ENCODE measurements around the gene KDM2B. TPM values are rescaled to one million over a fixed set of nuclear protein-coding genes. Genes with fewer than 3 reads are reported as not detected.

The KDM2B gene
- total and polyA plus RNA-seq, 2 donors (not counting 3 experiments of a cell fraction or from before 2014, with no cell fraction given): 26.8 to 37.3 TPM

DNA sequence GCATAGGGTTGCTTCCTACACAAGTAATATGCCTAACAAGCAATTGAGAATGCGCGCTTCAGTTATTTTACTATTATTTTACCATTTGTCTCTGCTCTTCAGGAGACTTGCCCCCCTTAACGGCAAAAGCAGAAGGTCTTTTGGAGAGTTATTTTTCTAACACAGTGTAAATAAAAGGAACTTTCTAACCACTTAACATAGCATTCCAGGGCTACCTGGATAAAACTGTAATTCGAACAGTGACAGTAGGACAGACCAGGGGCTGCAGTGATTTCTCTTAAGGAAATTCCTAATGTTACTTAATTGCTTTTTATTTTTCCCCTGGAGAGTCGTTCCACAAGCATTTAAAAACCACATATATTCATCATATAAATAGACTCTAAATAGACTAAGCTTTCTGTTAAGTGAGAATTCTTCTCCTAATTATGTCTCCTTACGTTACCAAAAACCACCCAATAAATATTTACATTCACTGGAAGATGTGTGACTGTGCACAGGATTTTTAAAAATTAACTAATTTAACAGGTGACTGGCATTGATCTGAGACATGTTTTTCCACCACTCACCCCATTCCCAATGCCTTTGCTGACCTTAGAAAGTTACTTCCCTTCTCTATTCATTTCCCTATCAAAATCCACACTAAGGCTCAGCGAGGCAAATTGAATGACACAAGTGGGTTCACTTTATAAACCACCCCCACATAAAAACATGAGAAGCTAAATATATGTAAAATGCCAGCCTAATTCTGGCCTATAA lies 108.5 kb downstream of the KDM2B start:
- H3K9ac ChIP-seq (replicated peaks; ENCODE audit: extremely low read depth, insufficient read depth, low read length): no peak overlapping the region
- DNase-seq (ENCODE audit: low read depth, low spot score) (no peak), FAIRE-seq (no peak)
- dilution Hi-C loops (cut with MboI; ENCODE audit: extremely low pct_ligation_motif_present, low sequenced_read_pairs): no loop called here
- no peak overlapping the region for H3K27ac ChIP-seq (ENCODE audit: insufficient read depth, low read depth, low read length)
- ChIA-PET POLR2A (no interaction called here), CTCF (no interaction called here)
- intact Hi-C loops (cut with micrococcal nuclease): no loop called here
- no peaks in the 10 kb centered on the region for H3K79me2 ChIP-seq (ENCODE audit: control insufficient read depth, insufficient read depth, low read length)
- no peak overlapping the region for H2AFZ ChIP-seq (ENCODE audit: low read depth, low read length)
- no peaks in the 10 kb centered on the region for H3K9me1 ChIP-seq (replicated peaks; ENCODE audit: control insufficient read depth, extremely low read depth, insufficient read depth, low read length)
- no peaks in the 10 kb centered on the region for H3K27me3 ChIP-seq (ENCODE audit: control insufficient read depth in 2 of 2, insufficient read depth in 2 of 2, low read length in 2 of 2)
- no peaks in the 10 kb centered on the region for H4K20me1 ChIP-seq (replicated peaks; ENCODE audit: control insufficient read depth, extremely low read depth, insufficient read depth, low read length)
- no peak overlapping the region for H3K4me2 ChIP-seq (ENCODE audit: insufficient read depth, low read length)
- H3K9me3 ChIP-seq (replicated peaks; ENCODE audit: control insufficient read depth, insufficient read depth, low read length): no peaks in the 10 kb centered on the region
- no peaks in the 10 kb centered on the region for H3K36me3 ChIP-seq (ENCODE audit: control insufficient read depth in 2 of 2, extremely low read depth in 1 of 2, insufficient read depth in 2 of 2, low read length in 2 of 2)
- no TSS peak for BruUV-seq (replicated peaks)
- TF ChIP-seq POLR2AphosphoS5 (IDR thresholded peaks at IDR 0.05; ENCODE audit: insufficient read depth, low read depth, low read length) (no peak), JUN (IDR thresholded peaks at IDR 0.05; ENCODE audit: borderline replicate concordance, insufficient read depth, insufficient read length, low read depth) (no peak), EZH2 (IDR thresholded peaks at IDR 0.05; ENCODE audit: borderline replicate concordance, low read depth, low read length, severe bottlenecking) (no peak), GATA2 (IDR thresholded peaks at IDR 0.05; ENCODE audit: insufficient read depth, insufficient read length, low read depth, low read length) (no peak), FOS (IDR thresholded peaks at IDR 0.05; ENCODE audit: borderline replicate concordance, insufficient read depth, low read length) (no peak), MYC (IDR thresholded peaks at IDR 0.05; ENCODE audit: low read depth, low read length) (no peak), POLR2A (IDR thresholded peaks at IDR 0.05; ENCODE audit: low read depth, low read length) (no peak)
- TF ChIP-seq, protein P1, sequence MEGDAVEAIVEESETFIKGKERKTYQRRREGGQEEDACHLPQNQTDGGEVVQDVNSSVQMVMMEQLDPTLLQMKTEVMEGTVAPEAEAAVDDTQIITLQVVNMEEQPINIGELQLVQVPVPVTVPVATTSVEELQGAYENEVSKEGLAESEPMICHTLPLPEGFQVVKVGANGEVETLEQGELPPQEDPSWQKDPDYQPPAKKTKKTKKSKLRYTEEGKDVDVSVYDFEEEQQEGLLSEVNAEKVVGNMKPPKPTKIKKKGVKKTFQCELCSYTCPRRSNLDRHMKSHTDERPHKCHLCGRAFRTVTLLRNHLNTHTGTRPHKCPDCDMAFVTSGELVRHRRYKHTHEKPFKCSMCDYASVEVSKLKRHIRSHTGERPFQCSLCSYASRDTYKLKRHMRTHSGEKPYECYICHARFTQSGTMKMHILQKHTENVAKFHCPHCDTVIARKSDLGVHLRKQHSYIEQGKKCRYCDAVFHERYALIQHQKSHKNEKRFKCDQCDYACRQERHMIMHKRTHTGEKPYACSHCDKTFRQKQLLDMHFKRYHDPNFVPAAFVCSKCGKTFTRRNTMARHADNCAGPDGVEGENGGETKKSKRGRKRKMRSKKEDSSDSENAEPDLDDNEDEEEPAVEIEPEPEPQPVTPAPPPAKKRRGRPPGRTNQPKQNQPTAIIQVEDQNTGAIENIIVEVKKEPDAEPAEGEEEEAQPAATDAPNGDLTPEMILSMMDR (IDR thresholded peaks at IDR 0.05; ENCODE audit: extremely low read depth in 1 of 2, insufficient read depth in 1 of 2, low read depth in 1 of 2, low read length in 2 of 2): no peak
- TF ChIP-seq, protein P2, sequence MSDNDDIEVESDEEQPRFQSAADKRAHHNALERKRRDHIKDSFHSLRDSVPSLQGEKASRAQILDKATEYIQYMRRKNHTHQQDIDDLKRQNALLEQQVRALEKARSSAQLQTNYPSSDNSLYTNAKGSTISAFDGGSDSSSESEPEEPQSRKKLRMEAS (IDR thresholded peaks at IDR 0.05; ENCODE audit: insufficient read depth, insufficient read length): no peak
- no peak overlapping the region for H3K4me3 ChIP-seq (replicated peaks in 1 of 3; ENCODE audit: insufficient read depth in 1 of 3, low read depth in 1 of 3, low read length in 3 of 3)
- H3K4me1 ChIP-seq (ENCODE audit: control insufficient read depth, extremely low read depth, insufficient read depth, low read length): peaks cover 3% of the 10 kb centered on the region
